Measurements from ENCODE around the gene FCRL5.

Gene FCRL5

DNA sequence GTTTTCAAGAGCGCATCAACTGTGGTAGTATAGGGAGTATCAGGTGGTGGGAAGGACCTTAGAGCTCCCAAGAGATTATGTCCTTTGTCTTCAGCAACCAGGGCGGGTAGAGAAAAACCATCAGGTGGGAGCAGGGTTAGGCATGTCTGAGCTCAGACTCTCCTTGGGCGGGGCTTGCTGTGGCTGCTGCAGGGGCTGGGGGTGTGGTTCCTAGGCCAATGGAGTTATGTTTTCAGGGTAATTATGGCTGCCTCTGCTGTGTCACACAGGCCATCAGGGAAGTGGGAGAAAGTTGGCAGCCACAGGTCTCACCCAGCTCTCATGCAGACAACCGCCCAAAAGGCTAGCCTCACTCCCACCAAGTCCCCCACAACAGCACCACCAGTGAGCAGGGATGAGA lies 74.9 kb downstream of the FCRL5 start:
- CTCF ChIA-PET, result interaction anchor here (0.8 kb wide), 1 partner anchor 20 kb away, joined by 5 read pairs; no protein-coding TSS in a partner anchor
- no peak overlapping the region for H3K27ac ChIP-seq
- POLR2A ChIA-PET (ENCODE audit: low non-redundant PET), result no interaction called here
- no peak for DNase-seq (ENCODE audit: low spot score)
- TF ChIP-seq, protein P1, sequence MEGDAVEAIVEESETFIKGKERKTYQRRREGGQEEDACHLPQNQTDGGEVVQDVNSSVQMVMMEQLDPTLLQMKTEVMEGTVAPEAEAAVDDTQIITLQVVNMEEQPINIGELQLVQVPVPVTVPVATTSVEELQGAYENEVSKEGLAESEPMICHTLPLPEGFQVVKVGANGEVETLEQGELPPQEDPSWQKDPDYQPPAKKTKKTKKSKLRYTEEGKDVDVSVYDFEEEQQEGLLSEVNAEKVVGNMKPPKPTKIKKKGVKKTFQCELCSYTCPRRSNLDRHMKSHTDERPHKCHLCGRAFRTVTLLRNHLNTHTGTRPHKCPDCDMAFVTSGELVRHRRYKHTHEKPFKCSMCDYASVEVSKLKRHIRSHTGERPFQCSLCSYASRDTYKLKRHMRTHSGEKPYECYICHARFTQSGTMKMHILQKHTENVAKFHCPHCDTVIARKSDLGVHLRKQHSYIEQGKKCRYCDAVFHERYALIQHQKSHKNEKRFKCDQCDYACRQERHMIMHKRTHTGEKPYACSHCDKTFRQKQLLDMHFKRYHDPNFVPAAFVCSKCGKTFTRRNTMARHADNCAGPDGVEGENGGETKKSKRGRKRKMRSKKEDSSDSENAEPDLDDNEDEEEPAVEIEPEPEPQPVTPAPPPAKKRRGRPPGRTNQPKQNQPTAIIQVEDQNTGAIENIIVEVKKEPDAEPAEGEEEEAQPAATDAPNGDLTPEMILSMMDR (conservative IDR thresholded peaks at IDR 0.05; ENCODE audit: low read depth), result no peak

DNA sequence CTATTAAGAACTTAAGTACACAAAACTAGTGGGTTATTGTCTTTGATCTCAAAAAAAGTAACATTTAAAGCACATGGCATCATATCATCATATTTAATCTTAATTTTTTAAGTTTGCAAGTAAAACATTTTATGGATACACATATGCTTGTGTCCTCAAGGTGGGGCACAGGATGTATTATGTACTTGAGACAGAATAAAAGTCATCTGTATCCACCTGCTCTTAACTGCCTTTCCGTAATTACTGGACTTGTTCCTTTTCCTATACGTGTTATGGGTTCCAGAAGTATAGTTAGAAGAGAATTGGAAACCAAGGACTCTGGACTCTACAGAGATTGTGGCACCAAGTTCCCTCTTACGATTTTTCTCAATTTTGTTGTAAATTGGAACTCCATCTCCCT lies 79.4 kb downstream of the FCRL5 start:
- no peak for DNase-seq (ENCODE audit: low spot score)
- TF ChIP-seq, protein P1 (conservative IDR thresholded peaks at IDR 0.05; ENCODE audit: low read depth), result no peak
- no peak overlapping the region for H3K27ac ChIP-seq
- ChIA-PET CTCF (no interaction called here), POLR2A (ENCODE audit: low non-redundant PET) (no interaction called here)

DNA sequence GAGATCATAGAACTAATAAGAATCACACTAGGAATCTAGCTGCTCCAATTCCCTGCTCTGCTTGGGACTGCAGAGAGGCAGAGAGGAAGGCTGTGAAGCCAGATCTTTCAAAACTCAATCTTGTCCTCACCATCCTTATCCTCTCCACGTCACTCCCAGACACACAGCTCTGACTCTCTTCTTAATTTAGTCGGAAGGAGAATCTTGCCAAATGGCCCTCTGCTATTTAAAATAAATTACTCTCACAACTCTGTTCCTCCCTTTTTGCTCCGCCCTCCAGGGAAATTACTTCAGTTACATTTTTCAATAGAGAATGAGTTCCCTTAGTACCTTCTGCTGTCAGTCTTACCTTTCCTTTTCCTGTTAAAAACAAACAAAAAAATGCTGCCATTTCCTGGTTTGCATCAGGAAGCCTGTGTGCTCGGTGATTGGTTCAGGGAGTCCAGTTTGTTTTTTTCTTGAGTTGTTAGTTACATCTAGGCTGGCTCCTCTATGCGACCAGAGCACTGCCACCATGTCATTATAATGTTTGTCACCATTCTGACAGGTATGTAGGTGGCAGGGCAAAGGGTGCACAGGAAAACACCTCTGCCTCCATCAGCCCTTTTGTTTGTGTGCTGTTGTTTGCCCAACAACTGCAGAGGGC lies 80.1 kb downstream of the FCRL5 start:
- no peak for DNase-seq (ENCODE audit: low spot score)
- TF ChIP-seq, protein P1 (conservative IDR thresholded peaks at IDR 0.05; ENCODE audit: low read depth), result no peak
- H3K27ac ChIP-seq, result no peak overlapping the region
- ChIA-PET POLR2A (ENCODE audit: low non-redundant PET) (no interaction called here), CTCF (interaction anchor here (0.6 kb wide), 1 partner anchor 73 kb away, joined by 6 read pairs; no protein-coding TSS in a partner anchor)

DNA sequence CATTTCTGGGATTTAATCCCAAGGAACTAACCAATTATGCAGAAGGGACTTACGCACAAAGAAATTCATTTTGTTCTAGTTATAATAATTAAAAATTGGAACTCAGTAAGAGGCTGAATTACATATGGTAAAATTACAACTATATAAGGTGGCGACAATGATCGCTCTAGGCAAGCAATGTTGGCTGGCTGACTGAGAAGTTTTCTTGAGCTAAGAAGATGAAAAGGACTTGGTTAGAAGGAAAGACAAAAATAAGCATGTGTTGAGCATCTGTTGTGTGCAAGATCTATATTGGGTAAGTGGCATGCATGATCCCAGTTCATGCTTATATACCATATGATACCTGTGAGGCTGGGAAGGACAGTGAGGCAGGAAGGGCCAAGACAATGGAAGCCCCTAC lies 80.8 kb downstream of the FCRL5 start:
- H3K27ac ChIP-seq, result no peak overlapping the region
- DNase-seq (ENCODE audit: low spot score), result no peak
- ChIA-PET CTCF (interaction anchor here (0.6 kb wide), 1 partner anchor 72 kb away, joined by 6 read pairs; no protein-coding TSS in a partner anchor), POLR2A (ENCODE audit: low non-redundant PET) (no interaction called here)
- TF ChIP-seq, protein P1 (conservative IDR thresholded peaks at IDR 0.05; ENCODE audit: low read depth), result no peak

DNA sequence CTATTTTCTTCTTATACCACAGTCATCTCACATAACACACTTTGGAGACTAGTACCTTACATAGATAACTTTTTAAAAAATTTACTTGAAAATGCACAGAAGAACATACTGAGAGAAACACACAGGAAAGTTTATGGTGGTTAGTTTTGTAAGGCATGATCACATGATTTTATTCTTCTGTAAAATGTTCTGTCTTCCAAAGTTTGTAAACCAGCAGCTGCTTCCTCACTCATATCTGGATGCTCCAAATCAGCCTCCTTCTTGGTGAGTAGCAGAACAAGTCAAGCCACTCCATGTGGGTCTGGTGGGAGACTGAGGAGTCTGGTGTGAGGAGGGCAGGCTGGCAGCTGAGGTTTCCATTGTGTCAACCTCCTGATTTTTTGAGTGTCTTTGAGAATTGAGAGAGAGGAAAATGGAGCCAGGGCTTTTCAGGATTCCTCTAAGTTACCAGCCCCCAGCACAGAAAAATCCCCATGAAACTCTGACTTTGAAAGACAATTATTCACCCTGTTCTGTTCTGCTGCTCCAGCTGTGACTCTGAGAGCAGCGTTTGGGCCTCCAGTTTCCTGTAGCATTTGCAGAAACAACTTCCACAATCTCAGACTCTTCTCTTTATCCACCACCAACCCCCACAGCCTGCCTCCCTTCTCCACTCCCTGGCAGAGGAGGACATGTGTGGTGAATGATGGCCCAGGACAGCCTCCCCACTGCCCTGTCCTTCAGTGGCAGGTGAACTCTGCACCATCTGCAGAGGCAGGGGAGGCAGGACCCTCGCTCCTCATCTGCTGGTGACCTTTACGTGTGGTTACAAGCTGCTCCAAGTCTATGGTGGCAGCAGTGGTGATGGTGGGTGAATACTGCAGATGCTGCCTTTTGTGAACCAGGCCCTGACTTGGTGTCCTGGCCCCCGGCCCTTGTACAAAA lies 82.3 kb downstream of the FCRL5 start:
- CTCF ChIA-PET, result no interaction called here
- no peak for DNase-seq (ENCODE audit: low spot score)
- TF ChIP-seq, protein P1 (conservative IDR thresholded peaks at IDR 0.05; ENCODE audit: low read depth), result no peak
- POLR2A ChIA-PET (ENCODE audit: low non-redundant PET), result no interaction called here
- H3K27ac ChIP-seq, result no peak overlapping the region

DNA sequence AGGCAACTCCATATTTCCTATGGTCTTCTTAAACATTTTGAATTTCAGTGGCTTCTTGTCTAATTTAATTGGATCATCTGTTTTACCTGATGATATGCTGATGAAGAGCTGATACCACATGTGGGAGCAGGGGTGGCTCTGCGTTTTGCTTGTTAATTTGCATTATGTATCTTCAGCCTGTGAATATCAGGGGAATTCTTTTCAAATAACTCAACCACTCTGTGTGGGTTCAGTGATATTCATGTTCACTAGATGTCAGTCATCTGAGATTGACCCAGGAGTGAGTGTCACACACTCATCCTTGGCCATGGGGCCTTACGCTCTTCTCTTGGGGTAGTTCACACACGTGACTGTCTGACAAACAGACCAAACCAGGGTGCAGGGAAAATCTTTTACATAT lies 83.0 kb downstream of the FCRL5 start:
- CTCF ChIA-PET, result no interaction called here
- POLR2A ChIA-PET (ENCODE audit: low non-redundant PET), result no interaction called here
- DNase-seq (ENCODE audit: low spot score), result no peak
- TF ChIP-seq, protein P1 (conservative IDR thresholded peaks at IDR 0.05; ENCODE audit: low read depth), result no peak
- H3K27ac ChIP-seq, result no peak overlapping the region

All from RWPE1 (cell line).